Osteocyte (in vitro differentiated cells): ENCODE measurements around the gene ZNF451. TPM values are rescaled to one million over a fixed set of nuclear protein-coding genes. Genes with fewer than 3 reads are reported as not detected.
"Not testable (repeated sequence)": the region's sequence is repeated elsewhere in the genome, so short reads cannot be mapped to it uniquely, and the experiment has no call there.

Experiments
- DNase-seq: peaks from one replicate; pipeline ENCODE4 v3.0.0; 2021; ENCODE audit warnings: mixed read lengths; ENCODE audit not compliant: unreplicated experiment; ENCODE audit errors: extremely low spot score
- H3K27ac Mint-ChIP-seq: one replicate; pipeline ENCODE4 v1.8.0; 2021; ENCODE audit warnings: mild to moderate bottlenecking, mixed read lengths; ENCODE audit not compliant: unreplicated experiment
- H3K27me3 Mint-ChIP-seq: one replicate; pipeline ENCODE4 v1.8.0; 2021; ENCODE audit warnings: mixed read lengths; ENCODE audit not compliant: unreplicated experiment
- H3K36me3 Mint-ChIP-seq: one replicate; pipeline ENCODE4 v1.8.0; 2021; ENCODE audit warnings: mixed read lengths; ENCODE audit not compliant: unreplicated experiment
- H3K4me1 Mint-ChIP-seq: one replicate; pipeline ENCODE4 v1.8.0; 2021; ENCODE audit warnings: mixed read lengths; ENCODE audit not compliant: unreplicated experiment
- H3K4me3 Mint-ChIP-seq: one replicate; pipeline ENCODE4 v1.8.0; 2021; ENCODE audit warnings: mild to moderate bottlenecking, moderate library complexity, mixed read lengths; ENCODE audit not compliant: unreplicated experiment
- H3K9me3 Mint-ChIP-seq: one replicate; pipeline ENCODE4 v1.8.0; 2021; ENCODE audit warnings: mixed read lengths; ENCODE audit not compliant: unreplicated experiment
- CTCF ChIP-seq: fragments of 200-600 bp; sonication (generic); IDR thresholded peaks from 2 replicates; pipeline ENCODE4 v1.5.0; 2021; ENCODE audit warnings: antibody characterized with exemption, mild to moderate bottlenecking, moderate library complexity
- long read RNA-seq: library from polyadenylated mRNA; unstranded; transcript quantifications from one replicate; pipeline ENCODE4 v2.0.0, GENCODE V29; 2021
- total RNA-seq: library from RNA; stranded (reverse); gene quantifications from 2 replicates; pipeline ENCODE4 v1.2.1, GENCODE V29; 2021

The ZNF451 gene
- total RNA-seq: 53.1 and 53.6 TPM in 2 replicates
- long read RNA-seq, full-length matches to known transcripts: 43 of 76 reads
- long read RNA-seq, partial matches to known transcripts: 22 of 76 reads
- long read RNA-seq, other reads (novel, unspliced or antisense): 11 of 76 reads

- H3K9me3 Mint-ChIP-seq: no peaks in the 10 kb centered on the region
- H3K27ac Mint-ChIP-seq: peak within 1 kb of the TSS; percentile 93
- peaks cover 40% of the 10 kb centered on the region for H3K4me1 Mint-ChIP-seq
- H3K27me3 Mint-ChIP-seq: no peaks in the 10 kb centered on the region
- peak within 1 kb of the TSS; percentile 87 for H3K4me3 Mint-ChIP-seq
- DNase-seq: peak; percentile 97
- no peak for TF ChIP-seq CTCF
- peaks cover 14% of the 10 kb centered on the region for H3K36me3 Mint-ChIP-seq
These were observed at the start of gene ZNF451 for GRCh38 chr6:57089687-57090457. Gene ZNF451, plus strand, starts transcription at chr6:57090188. Its CDS starts 66 bp downstream, at chr6:57090254.

- H3K9me3 Mint-ChIP-seq, H3K4me3 Mint-ChIP-seq, H3K36me3 Mint-ChIP-seq, DNase-seq, H3K27ac Mint-ChIP-seq: not testable (repeated sequence)
- Mint-ChIP-seq H3K27me3 (peaks cover 14% of the 10 kb centered on the region), H3K4me1 (peaks cover 18% of the 10 kb centered on the region)
These were observed 45.9 kb upstream of the ZNF451 start for GRCh38 chr6:57044061-57044460.

- DNase-seq: no peak
- Mint-ChIP-seq H3K27me3 (peaks cover 14% of the 10 kb centered on the region), H3K36me3 (peaks cover 6% of the 10 kb centered on the region), H3K27ac (no peak overlapping the region), H3K4me3 (no peak overlapping the region), H3K4me1 (peaks cover 22% of the 10 kb centered on the region), H3K9me3 (no peaks in the 10 kb centered on the region)
- no peak for TF ChIP-seq CTCF
These were observed 45.4 kb upstream of the ZNF451 start for GRCh38 chr6:57044568-57044967.

- H3K9me3 Mint-ChIP-seq: not testable (repeated sequence)
- Mint-ChIP-seq H3K27ac (peak within 1 kb of the TSS; percentile 92), H3K4me1 (peaks cover 26% of the 10 kb centered on the region), H3K27me3 (peaks cover 14% of the 10 kb centered on the region), H3K36me3 (peaks cover 16% of the 10 kb centered on the region), H3K4me3 (peak within 1 kb of the TSS; percentile 93)
- DNase-seq: peak; percentile 94
These were observed 43.4 kb upstream of the ZNF451 start, which contains the start of gene KIAA1586 for GRCh38 chr6:57046332-57047256. Gene KIAA1586, plus strand, starts transcription at chr6:57046693. Its CDS starts 63 bp downstream, at chr6:57046756.

- not testable (repeated sequence) for H3K4me3 Mint-ChIP-seq, H3K27ac Mint-ChIP-seq, DNase-seq, H3K9me3 Mint-ChIP-seq
- Mint-ChIP-seq H3K4me1 (peaks cover 26% of the 10 kb centered on the region), H3K36me3 (peaks cover 18% of the 10 kb centered on the region), H3K27me3 (peaks cover 12% of the 10 kb centered on the region)
These were observed 42.8 kb upstream of the ZNF451 start for GRCh38 chr6:57047257-57047585.

- H3K9me3 Mint-ChIP-seq, DNase-seq: not testable (repeated sequence)
- H3K36me3 Mint-ChIP-seq: peaks cover 22% of the 10 kb centered on the region
- peak overlapping the region; percentile 70 for H3K4me3 Mint-ChIP-seq
- H3K4me1 Mint-ChIP-seq: peaks cover 26% of the 10 kb centered on the region
- peaks cover 11% of the 10 kb centered on the region for H3K27me3 Mint-ChIP-seq
- peak overlapping the region; percentile 80 for H3K27ac Mint-ChIP-seq
These were observed 42.1 kb upstream of the ZNF451 start for GRCh38 chr6:57047859-57048258.
